Right lobe of liver (tissue), 4 donors: ENCODE results near the gene PRR12.
A peak's percentile ranks its signal among the peaks of the same experiment; 100 is the strongest.

ENCODE experiments used
- CTCF ChIP-seq, 4 donors: fragments of 200-600 bp in 3 of 4; fragments of 450-650 bp in 1 of 4; IDR thresholded peaks; one replicate each; pipeline versions ENCODE4 v1.5.1 to v1.8.0; 2016 to 2022; ENCODE audit warnings: antibody characterized with exemption in 4 of 4, mild to moderate bottlenecking in 2 of 4
- POLR2A ChIP-seq: fragments of 450-650 bp; IDR thresholded peaks from one replicate; pipeline ENCODE4 v1.6.1; 2017; ENCODE audit warnings: antibody characterized with exemption, mild to moderate bottlenecking
- donor health status: DM: no; HTN: no; CAD: no.
- donor health status: DM: no; HTN: no; CAD: no.
- donor health status: DM: no; HTN: yes; CAD: no.

GRCh38 chr19:49570997-49571676 is 19.8 kb upstream of the PRR12 start:
- TF ChIP-seq POLR2A = no peak
- peak; percentile 7 to 46 (median 40) for TF ChIP-seq CTCF (IDR thresholded peaks at IDR 0.05)
